Measurements from ENCODE around the gene DPYSL5. TPM values are rescaled to one million over a fixed set of nuclear protein-coding genes. Genes with fewer than 3 reads are reported as not detected.

DPYSL5 gene
- total and polyA plus RNA-seq, 9 of the 15 experiments (the other 6 are each of a cell fraction or from before 2014, with no cell fraction given): 0.06 TPM; not detected in 8

- TF ChIP-seq, protein P1, sequence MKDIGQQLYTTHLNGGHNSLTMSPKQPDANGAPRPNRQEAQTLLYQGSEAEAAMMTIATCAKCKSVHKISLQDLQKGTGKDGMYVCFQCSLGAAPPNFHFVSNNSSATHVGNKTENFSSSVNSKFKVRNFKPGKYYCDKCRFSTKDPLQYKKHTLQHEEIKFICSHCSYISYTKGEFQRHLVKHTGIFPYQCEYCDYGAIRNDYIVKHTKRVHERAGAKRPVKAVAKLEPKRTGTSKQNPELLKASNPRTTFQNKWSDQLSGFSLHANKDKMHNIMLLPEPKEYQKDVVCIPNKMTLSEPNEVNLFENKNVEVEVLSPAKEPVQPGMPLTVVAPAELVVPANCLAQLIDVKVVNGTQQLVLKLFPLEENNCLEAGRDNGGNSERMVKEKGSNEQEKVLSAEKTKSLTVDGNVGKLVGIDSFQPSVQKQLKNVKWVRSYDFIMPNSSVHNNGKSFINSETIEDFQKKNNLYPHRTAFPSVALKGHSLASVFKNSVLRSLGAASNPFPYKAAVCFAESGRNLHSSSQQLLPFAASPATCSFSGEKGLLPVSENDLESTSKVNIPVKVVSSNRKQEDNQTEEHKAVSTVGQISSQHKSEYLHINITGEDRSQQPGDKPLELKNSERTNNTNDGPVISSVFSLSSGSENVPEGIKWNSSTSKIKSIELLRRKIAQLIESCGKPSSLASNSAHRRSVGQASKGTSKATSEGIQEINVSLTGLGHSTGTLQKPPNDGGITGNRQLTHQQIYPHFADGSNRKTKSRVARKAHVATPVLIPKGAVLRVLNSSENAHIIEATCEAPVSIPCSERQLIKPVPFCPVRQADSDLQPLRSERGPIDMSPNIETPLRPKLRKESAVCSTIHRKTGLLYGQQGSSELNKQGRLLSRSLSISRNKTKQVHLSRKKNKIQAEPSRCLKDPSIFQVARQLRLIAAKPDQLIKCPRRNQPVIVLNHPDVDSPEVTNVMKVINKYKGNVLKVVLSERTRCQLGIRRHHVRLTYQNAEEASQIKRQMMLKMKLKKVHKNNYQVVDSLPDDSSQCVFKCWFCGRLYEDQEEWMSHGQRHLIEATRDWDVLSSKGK (CRISPR knock-in tag; IDR thresholded peaks at IDR 0.05): no peak
- no peak for TF ChIP-seq RUNX1 (IDR thresholded peaks at IDR 0.05; ENCODE audit: low read depth)
- no peak for TF ChIP-seq ZC3H8 (IDR thresholded peaks at IDR 0.05)
- 0 out of 2 replicates have a peak, but pooled peaks have one; percentile 16 for TF ChIP-seq ZBTB1 (CRISPR knock-in tag; IDR thresholded peaks at IDR 0.05; ENCODE audit: borderline replicate concordance, low read depth)
- no peak for TF ChIP-seq ZKSCAN1 (IDR thresholded peaks at IDR 0.05; ENCODE audit: low read depth, low read length)
- no peak for TF ChIP-seq CEBPG (CRISPR knock-in tag; IDR thresholded peaks at IDR 0.05)
- TF ChIP-seq CEBPG (tag; conservative IDR thresholded peaks at IDR 0.05 in 1 of 2, IDR thresholded peaks at IDR 0.05 in 1 of 2): no peak
- TF ChIP-seq, protein P2, sequence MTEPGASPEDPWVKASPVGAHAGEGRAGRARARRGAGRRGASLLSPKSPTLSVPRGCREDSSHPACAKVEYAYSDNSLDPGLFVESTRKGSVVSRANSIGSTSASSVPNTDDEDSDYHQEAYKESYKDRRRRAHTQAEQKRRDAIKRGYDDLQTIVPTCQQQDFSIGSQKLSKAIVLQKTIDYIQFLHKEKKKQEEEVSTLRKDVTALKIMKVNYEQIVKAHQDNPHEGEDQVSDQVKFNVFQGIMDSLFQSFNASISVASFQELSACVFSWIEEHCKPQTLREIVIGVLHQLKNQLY (CRISPR knock-in tag; conservative IDR thresholded peaks at IDR 0.05): no peak
- 0 out of 4 replicates have a peak, but pooled peaks of 1 of the 2 experiments have one; percentile 12 for TF ChIP-seq TEAD1 (CRISPR knock-in tag; IDR thresholded peaks at IDR 0.05)
- peak; percentile 67 for TF ChIP-seq RBFOX2 (IDR thresholded peaks at IDR 0.05; ENCODE audit: low read depth, low read length)
- TF ChIP-seq ZMIZ1 (IDR thresholded peaks at IDR 0.05; ENCODE audit: low read depth in 2 of 2, low read length in 2 of 2): no peak
- TF ChIP-seq KDM5B (IDR thresholded peaks at IDR 0.05; ENCODE audit: insufficient replicate concordance, low read depth, low read length): peak; percentile 46
- no peak for TF ChIP-seq C11orf30 (IDR thresholded peaks at IDR 0.05; ENCODE audit: low read depth)
- TF ChIP-seq KDM1A (IDR thresholded peaks at IDR 0.05): peak in 1 of 2 experiments; percentile 32; a peak in 1 of 4 replicates
- TF ChIP-seq UBTF (IDR thresholded peaks at IDR 0.05; ENCODE audit: borderline replicate concordance in 1 of 2, low read depth in 2 of 2, low read length in 2 of 2): peak in 1 of 2 experiments; percentile 48; a peak in 1 of 4 replicates
- TF ChIP-seq TRIM28 (IDR thresholded peaks at IDR 0.05): no peak
- no peak; the same call in 1 of the 2 replicates for TF ChIP-seq EP400 (IDR thresholded peaks at IDR 0.05)
Observed at GRCh38 chr2:26970928-26971627, 123.1 kb downstream of the DPYSL5 start (continued).

Measured in K562 (cell line).